Erythroblast (primary cell): ENCODE data around the gene RFFL.

Source experiments
- GATA1 ChIP-seq: IDR thresholded peaks from 2 replicates; pipeline ENCODE4 v1.6.1; 2011; ENCODE audit warnings: low read depth, mild to moderate bottlenecking, control low read depth, low read length, moderate library complexity
- POLR2A ChIP-seq: IDR thresholded peaks from 2 replicates; pipeline ENCODE4 v1.6.1; 2011; ENCODE audit warnings: mild to moderate bottlenecking, low read length

DNA sequence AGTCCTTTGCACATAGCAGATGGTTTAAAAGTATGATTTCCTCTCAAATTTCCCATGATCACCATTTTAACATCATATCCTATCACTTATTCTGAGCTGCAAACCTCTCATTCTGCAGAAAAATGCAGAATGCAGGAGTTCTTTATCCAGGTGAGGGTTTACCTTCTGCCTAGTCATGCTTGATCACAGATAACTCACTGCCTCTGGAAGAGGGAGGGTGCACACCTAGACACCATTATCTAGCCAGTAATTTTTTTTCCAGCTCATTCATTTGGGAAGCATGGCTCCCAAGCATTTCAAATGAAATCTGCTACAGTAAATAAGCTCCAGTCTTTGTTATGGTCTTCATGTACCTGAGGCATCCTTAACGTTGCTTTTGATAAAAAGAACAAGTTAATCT, 38.0 kb downstream of the RFFL start:
- TF ChIP-seq POLR2A (no peak), GATA1 (no peak)
